Activated naive CD8-positive, alpha-beta T cell (primary cell): ENCODE measurements around the gene LGMN.
A peak's percentile ranks its signal among the peaks of the same experiment; 100 is the strongest.
"Not testable (repeated sequence)": the region's sequence is repeated elsewhere in the genome, so short reads cannot be mapped to it uniquely, and the experiment has no call there.

ENCODE experiments used
- H3K27ac Mint-ChIP-seq: one replicate; pipeline ENCODE4 v1.8.0; 2021; ENCODE audit warnings: mixed read lengths
- H3K27me3 Mint-ChIP-seq: one replicate; pipeline ENCODE4 v1.8.0; 2021; ENCODE audit warnings: mixed read lengths
- H3K36me3 Mint-ChIP-seq: one replicate; pipeline ENCODE4 v1.8.0; 2021; ENCODE audit warnings: mixed read lengths
- H3K4me1 Mint-ChIP-seq: one replicate; pipeline ENCODE4 v1.8.0; 2021; ENCODE audit warnings: low read depth, mixed read lengths
- H3K4me3 Mint-ChIP-seq: one replicate; pipeline ENCODE4 v1.8.0; 2021; ENCODE audit warnings: mild to moderate bottlenecking, mixed read lengths
- H3K9me3 Mint-ChIP-seq: one replicate; pipeline ENCODE4 v1.8.0; 2021; ENCODE audit warnings: low read depth, mixed read lengths

Gene LGMN

DNA sequence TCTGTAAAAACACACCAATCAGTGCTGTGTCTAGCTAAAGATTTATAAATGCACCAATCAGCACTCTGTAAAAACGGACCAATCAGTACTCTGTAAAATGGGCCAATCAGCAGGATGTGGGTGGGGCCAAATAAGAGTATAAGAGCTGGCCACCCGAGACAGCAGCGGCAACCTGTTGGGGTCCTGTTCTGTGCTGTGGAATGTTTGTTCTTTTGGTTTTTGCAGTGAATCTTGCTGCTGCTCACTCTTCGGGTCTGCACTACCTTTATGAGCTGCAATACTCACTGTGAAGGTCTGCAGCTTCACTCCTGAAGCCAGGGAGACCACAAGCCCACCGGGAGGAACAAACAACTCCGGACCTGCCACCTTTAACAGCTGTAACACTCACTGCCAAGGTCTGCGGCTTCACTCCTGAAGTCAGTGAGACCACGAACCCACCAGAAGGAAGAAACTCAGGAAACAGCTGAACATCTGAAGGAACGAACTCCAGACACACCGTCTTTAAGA, 1.8 kb upstream of the LGMN start:
- H3K27ac Mint-ChIP-seq, H3K36me3 Mint-ChIP-seq, H3K27me3 Mint-ChIP-seq, H3K9me3 Mint-ChIP-seq: not testable (repeated sequence)
- Mint-ChIP-seq H3K4me1 (peaks cover 42% of the 10 kb centered on the region), H3K4me3 (peak overlapping the region; percentile 85)

DNA sequence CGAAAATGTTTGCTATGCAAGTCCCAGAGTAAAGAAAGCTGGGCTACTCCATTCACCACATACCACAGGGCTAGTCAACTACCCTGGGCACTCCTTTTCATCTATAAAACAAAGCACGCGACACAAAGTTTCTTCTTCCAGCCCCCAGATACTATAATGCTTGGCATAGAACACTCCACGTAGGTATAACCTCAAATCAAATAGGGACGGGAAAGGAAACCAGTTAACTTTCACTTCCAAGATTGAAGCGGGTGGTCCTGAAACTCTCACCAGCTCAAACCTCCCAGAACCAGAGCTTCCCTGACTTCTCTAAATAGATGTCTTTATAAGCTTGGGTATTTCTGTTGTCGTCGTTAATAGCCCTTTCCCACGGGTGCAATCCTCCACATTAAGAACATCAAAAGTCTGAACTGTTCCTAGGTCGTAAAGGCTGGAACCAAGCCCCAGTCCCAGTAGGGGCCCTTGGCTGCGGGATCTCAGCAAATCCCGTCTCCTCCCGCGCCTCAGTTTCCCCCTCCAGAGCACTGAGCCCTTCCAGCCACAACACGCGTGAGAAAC, 647 bp downstream of the LGMN start:
- Mint-ChIP-seq H3K9me3 (no peaks in the 10 kb centered on the region), H3K27me3 (no peaks in the 10 kb centered on the region), H3K36me3 (no peaks in the 10 kb centered on the region), H3K4me3 (peak overlapping the region; percentile 89), H3K27ac (peak overlapping the region; percentile 64), H3K4me1 (peaks cover 42% of the 10 kb centered on the region)

DNA sequence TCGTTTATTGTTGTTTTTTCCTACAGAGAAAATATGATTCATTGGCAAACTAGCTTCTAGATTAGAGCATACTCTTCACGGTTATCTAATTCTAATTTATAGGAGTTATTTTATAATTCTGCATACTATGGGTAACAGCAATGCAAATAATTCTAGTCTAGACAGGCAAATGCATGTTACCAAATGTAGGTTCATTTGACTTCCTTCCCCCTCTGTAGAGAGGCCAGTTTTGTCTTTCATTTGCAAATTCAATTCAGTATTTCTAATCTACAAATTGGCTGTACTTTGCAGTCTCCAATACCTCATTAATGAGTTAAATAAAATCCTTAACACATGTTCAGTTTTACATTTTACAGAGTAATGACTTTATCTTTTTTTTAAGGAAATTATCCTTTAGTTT, 4.2 kb downstream of the LGMN start:
- H3K9me3 Mint-ChIP-seq: no peaks in the 10 kb centered on the region
- H3K27ac Mint-ChIP-seq: no peak overlapping the region
- no peaks in the 10 kb centered on the region for H3K36me3 Mint-ChIP-seq
- H3K4me1 Mint-ChIP-seq: peaks cover 24% of the 10 kb centered on the region
- no peak overlapping the region for H3K4me3 Mint-ChIP-seq
- no peaks in the 10 kb centered on the region for H3K27me3 Mint-ChIP-seq

DNA sequence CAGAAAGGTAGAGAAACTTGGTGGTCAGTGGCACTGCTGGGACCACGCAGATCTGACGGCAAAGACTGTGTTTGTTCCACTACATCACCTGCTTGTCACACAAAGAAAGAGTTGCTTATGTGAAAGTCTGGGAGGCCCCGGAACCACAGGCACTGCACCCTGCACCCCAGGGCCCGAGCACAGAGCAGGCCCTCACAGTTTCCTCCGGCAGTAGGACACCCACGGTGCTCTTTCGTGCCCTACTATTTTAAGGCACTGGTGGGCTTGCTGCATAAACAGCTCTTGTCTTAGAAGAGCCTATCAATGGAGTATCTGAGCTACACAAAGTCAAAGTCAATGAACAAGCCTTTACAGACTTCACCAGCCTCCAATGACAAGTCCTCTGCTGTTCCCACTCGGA, 8.0 kb downstream of the LGMN start:
- H3K4me1 Mint-ChIP-seq: peaks cover 21% of the 10 kb centered on the region
- no peaks in the 10 kb centered on the region for H3K27me3 Mint-ChIP-seq
- no peak overlapping the region for H3K27ac Mint-ChIP-seq
- H3K36me3 Mint-ChIP-seq: peaks cover 2% of the 10 kb centered on the region
- no peak overlapping the region for H3K4me3 Mint-ChIP-seq
- H3K9me3 Mint-ChIP-seq: no peaks in the 10 kb centered on the region

DNA sequence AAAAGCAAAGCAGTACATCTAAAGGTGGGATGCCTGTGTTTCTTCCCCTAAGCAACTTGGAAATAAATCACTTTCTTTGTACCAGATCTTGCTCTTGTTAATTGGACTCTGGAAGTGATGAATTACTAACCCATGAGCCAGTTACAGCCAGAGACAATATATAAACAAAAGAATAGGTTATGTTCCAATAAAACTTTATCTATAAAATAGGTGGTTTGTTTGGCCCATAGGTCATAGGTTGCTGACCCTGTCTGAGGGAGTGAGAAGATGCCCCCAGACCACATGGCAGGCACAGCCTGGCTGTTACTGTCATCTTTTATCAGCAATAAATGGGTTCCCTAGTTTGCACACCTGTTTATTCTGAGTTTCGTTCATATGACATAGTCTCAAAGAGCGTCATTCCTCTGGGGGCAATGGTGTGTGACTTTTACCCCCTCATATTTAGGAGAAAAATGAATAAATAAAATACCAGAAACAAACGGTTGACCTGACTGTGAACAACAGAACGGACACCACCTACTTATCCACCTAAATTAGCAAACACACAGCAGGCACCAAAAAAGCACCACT, 10.7 kb downstream of the LGMN start:
- peaks cover 21% of the 10 kb centered on the region for H3K4me1 Mint-ChIP-seq
- no peaks in the 10 kb centered on the region for H3K9me3 Mint-ChIP-seq
- H3K36me3 Mint-ChIP-seq: peaks cover 2% of the 10 kb centered on the region
- peak overlapping the region; percentile 76 for H3K27ac Mint-ChIP-seq
- H3K27me3 Mint-ChIP-seq: no peaks in the 10 kb centered on the region
- peak overlapping the region; percentile 0 for H3K4me3 Mint-ChIP-seq

DNA sequence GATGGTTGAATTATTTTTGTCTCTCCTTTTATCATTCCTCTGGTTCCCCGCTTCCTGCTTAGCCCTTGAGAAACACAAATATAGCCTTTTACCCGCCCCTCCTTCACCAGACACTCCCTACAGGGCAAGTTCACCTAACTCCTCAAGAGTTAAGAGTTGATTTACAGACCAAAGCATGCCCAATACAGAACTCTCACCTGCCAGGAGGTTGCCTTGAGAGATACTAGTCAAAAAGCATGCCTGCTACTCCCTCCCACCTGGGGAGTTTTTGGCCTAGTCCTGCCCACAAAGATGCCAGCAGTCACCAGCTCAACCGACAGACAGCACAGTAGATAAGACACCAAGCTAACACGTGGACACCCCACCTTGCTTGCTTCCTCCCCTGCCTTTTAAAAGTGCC, 11.2 kb downstream of the LGMN start:
- Mint-ChIP-seq H3K9me3 (no peaks in the 10 kb centered on the region), H3K4me3 (peak overlapping the region; percentile 0), H3K27me3 (no peaks in the 10 kb centered on the region), H3K36me3 (peaks cover 6% of the 10 kb centered on the region), H3K27ac (peak overlapping the region; percentile 76), H3K4me1 (peaks cover 21% of the 10 kb centered on the region)

DNA sequence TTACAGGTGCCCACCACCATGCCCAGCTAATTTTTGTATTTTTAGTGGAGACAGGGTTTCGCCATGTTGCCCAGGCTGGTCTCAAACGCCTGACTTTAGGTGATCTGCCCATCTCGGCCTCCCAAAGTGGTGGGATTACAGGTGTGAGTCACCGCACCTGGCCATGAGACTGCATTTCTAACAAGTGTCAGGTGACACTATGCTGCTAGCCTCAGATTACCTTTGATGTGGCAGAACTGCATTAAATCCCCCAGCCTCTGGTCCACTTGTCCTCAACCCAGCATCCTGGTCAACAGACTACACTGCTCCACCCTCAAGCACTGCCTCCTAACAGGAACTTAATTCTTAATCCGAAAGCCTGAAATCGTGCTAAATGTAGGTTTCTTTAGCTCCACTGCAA, 13.1 kb downstream of the LGMN start:
- H3K9me3 Mint-ChIP-seq: no peaks in the 10 kb centered on the region
- H3K27ac Mint-ChIP-seq: no peak overlapping the region
- H3K4me1 Mint-ChIP-seq: peaks cover 21% of the 10 kb centered on the region
- no peak overlapping the region for H3K4me3 Mint-ChIP-seq
- H3K36me3 Mint-ChIP-seq: peaks cover 16% of the 10 kb centered on the region
- H3K27me3 Mint-ChIP-seq: no peaks in the 10 kb centered on the region

DNA sequence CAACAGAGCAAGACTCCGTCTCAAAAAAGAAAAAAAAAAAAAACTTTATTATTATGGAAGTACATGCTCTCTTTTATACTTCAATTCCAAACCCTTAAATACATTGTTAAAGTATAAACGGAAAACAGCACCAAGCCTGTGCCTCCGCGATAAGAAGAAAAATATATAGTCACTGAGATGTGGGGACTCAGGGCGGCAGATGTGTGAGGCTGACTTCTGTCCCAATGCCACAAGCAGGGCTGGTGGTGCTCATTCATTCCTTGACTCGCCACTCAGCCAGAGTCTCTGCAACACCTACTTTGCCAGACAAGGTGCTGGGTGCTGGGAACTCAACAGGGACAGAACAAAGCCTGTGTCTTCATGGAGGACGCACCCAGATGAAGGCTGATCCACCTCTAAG, 13.8 kb downstream of the LGMN start:
- H3K27ac Mint-ChIP-seq: no peak overlapping the region
- H3K9me3 Mint-ChIP-seq: no peaks in the 10 kb centered on the region
- peaks cover 21% of the 10 kb centered on the region for H3K36me3 Mint-ChIP-seq
- no peak overlapping the region for H3K4me3 Mint-ChIP-seq
- peaks cover 26% of the 10 kb centered on the region for H3K4me1 Mint-ChIP-seq
- H3K27me3 Mint-ChIP-seq: no peaks in the 10 kb centered on the region

DNA sequence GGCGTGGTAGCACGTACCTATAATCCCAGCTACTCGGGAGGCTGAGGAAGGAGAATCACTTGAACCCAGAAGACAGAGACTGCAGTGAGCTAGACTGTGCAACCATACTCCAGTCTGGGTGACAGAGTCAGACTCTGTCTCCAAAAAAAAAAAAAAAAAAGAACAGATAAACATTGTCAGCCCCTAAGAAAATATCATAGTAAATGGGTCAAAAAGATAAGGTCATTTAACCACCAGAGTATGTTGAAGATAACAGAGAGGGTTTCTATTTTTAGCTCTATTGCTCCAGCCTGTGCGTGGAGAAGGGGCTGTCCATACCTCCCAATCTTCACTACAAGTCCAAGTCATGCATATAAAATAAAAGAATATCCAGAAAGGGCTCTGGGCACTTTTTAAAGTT, 15.4 kb downstream of the LGMN start:
- no peaks in the 10 kb centered on the region for H3K27me3 Mint-ChIP-seq
- peaks cover 22% of the 10 kb centered on the region for H3K36me3 Mint-ChIP-seq

DNA sequence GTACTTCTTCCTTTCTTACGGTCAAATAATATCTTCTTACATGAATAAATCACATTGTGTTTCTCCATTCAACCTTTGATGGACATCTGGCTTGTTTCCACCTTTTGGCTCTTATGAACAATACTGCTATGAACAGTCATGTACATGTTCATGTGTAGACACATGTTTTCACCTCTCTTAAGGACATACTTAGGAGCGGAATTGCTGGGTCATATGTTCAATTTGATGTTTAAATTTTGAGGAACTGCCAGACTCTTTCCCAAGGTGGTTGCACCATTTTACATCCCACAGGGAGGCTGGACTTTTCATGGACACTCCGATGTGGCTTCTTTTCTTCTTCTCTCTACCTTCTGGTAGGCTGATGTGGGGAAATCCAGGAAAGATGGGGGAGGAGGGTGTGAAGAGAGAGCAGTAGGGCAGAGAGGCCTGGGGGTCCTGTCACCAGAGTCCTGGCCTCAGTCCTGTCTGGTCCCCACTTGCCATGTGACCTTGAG, 16.8 kb downstream of the LGMN start:
- no peaks in the 10 kb centered on the region for H3K9me3 Mint-ChIP-seq
- H3K4me1 Mint-ChIP-seq: peaks cover 11% of the 10 kb centered on the region
- no peaks in the 10 kb centered on the region for H3K27me3 Mint-ChIP-seq
- H3K4me3 Mint-ChIP-seq: no peak overlapping the region
- H3K36me3 Mint-ChIP-seq: peaks cover 26% of the 10 kb centered on the region
- H3K27ac Mint-ChIP-seq: no peak overlapping the region

More for the DNA sequence above, 15.4 kb downstream of the LGMN start:
- Mint-ChIP-seq H3K27ac (no peak overlapping the region), H3K4me3 (no peak overlapping the region), H3K4me1 (peaks cover 24% of the 10 kb centered on the region), H3K9me3 (no peaks in the 10 kb centered on the region)

DNA sequence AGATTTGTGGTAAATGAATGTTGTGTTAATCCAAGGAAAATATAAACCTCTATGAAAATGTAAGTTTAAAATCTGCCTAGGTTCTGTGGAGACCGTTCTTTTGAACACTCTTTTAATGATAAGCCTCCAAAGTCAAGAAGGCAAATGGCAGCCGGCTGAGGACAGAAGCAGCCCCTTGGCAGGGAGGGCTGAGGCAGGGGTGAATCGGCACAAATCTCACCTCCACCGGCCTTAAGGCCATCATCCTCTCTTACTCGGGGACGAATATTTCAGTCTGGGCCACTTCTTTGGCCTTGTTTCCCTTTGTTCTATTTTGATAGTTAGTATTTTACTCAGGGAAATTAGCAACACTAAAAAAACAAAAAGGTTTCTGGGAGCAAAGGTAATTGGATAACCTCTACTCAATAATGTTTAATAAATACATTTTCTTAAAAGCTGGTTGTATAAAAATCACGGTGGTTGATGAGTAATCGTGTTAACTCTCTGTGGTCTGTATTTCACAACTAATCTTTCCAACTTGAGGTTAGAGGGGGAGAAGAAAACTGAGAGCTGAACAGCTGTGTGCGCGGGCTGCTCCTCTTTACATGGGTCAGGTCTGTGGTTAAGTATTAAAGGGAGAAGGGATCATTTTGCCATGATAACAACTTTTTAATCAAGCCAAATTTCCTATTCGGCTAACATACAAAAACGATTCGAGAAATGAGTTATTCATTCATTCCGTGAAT, 18.6 kb downstream of the LGMN start:
- H3K27me3 Mint-ChIP-seq: no peaks in the 10 kb centered on the region
- peaks cover 24% of the 10 kb centered on the region for H3K36me3 Mint-ChIP-seq
- no peak overlapping the region for H3K4me3 Mint-ChIP-seq
- H3K4me1 Mint-ChIP-seq: peaks cover 6% of the 10 kb centered on the region
- no peaks in the 10 kb centered on the region for H3K9me3 Mint-ChIP-seq
- no peak overlapping the region for H3K27ac Mint-ChIP-seq

DNA sequence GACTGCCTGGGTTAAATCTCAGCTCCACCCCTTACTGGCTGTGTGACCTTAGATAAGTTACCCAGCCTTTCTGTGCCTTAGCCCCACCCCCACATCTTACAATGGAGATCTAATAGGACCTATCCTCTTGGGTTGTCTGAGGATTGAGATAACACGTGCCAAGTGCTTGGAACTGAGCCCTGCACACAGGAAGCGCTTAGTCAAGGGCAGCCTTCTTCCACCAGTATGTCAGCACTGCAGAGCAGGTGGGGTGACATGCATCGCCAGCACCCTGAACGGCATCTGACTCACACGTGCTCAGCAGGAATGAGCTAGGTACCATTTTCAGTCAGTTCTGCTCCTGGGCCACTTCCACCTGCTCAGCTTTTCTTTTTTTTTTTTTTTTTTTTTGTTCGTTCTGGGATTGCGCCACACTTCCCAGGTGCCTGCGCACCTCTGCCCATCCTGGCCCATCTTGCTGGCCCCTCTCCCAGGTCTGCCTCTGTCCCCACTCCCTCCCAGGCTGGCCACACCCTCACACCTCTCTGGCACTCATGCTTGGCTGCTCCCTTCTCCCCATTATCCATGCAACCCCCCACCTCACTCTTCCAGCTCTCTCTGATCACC, 19.6 kb downstream of the LGMN start:
- no peaks in the 10 kb centered on the region for H3K9me3 Mint-ChIP-seq
- H3K36me3 Mint-ChIP-seq: peaks cover 24% of the 10 kb centered on the region
- no peak overlapping the region for H3K27ac Mint-ChIP-seq
- H3K4me1 Mint-ChIP-seq: peaks cover 6% of the 10 kb centered on the region
- no peak overlapping the region for H3K4me3 Mint-ChIP-seq
- no peaks in the 10 kb centered on the region for H3K27me3 Mint-ChIP-seq

DNA sequence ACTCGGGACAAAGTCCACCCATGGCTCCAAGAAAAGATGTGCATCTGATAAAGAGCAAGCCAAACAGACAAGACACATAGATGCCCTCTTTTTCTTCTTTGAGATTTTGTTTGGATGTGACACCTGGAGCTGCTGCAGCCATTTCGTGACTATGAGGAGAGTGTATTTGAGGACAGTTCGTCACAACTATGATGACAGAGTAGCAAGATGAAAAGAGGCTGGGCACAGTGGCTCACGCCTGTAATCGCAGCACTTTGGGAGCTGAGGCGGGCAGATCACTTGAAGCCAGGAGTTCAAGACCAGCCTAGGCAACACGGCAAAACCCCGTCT, 21.5 kb downstream of the LGMN start:
- Mint-ChIP-seq H3K36me3 (peaks cover 17% of the 10 kb centered on the region), H3K4me3 (no peak overlapping the region), H3K27ac (no peak overlapping the region), H3K27me3 (no peaks in the 10 kb centered on the region), H3K4me1 (peaks cover 6% of the 10 kb centered on the region), H3K9me3 (no peaks in the 10 kb centered on the region)

DNA sequence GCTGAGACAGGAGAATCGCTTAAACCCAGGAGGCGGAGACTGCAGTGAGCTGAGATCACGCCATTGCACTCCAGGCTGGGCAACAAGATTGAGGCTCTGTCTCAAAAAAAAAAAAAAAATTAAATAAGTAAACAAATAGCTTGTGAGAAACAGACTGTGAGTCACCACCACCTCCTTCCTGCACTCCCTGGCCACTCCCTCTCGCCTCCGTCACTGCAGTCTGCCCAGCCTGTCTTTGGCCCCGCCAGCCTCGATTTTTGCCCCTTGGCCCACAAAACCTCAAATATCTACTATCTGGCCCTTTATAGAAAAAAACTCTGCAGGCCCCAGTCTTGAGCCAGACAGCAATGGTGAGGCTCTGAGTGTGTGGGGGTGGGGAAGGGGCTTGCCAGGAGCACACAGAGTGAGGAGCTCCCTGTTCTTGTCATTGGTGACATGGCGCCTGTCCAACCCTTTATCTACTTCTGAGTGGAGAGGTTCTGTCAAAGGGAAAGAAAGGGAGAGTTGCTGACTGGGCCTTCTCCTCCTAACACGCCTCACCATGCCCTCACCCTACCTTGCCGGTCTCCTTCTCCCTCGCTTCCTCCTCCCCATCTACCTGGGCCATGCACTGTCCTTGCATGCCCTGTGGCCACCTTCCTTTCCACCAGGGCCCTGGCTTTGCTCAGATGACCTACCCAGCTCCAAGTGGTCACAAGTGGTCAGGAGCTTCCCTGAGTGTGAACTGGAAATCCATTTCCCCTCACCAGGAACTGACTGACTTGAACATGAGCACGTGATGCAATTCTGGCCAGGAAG, 22.1 kb downstream of the LGMN start:
- H3K27me3 Mint-ChIP-seq: no peaks in the 10 kb centered on the region
- H3K27ac Mint-ChIP-seq: no peak overlapping the region
- no peaks in the 10 kb centered on the region for H3K9me3 Mint-ChIP-seq
- peaks cover 14% of the 10 kb centered on the region for H3K36me3 Mint-ChIP-seq
- peaks cover 6% of the 10 kb centered on the region for H3K4me1 Mint-ChIP-seq
- H3K4me3 Mint-ChIP-seq: no peak overlapping the region
